K562 (cell line): ENCODE results near the gene AMER3. TPM values are rescaled to one million over a fixed set of nuclear protein-coding genes. Genes with fewer than 3 reads are reported as not detected.

Source experiments
- ATAC-seq: fragments of 200-7000 bp; cut with Tn5 transposase; 3 replicates; pipeline ENCODE4 v1.9.1; 2020; ENCODE audit warnings: moderate library complexity
- BruUV-seq: library from RNA; stranded (reverse); fragments of 400-500 nt; replicated peaks from 2 replicates; lab custom pipeline; 2021; lab: Mats Ljungman, UMichigan
- CTCF ChIA-PET: fragments of 300-600 bp; formaldehyde crosslinking; extraction: SDS; loops from one replicate; lab custom pipeline; 2021; ENCODE audit warnings: low intra/inter-chr PET ratio; lab: Yijun Ruan, JAX
- POLR2A ChIA-PET: fragments of 300-600, 350-650 bp; sonication (Branson Sonifier 250); formaldehyde crosslinking; extraction: SDS; loops from one replicate; lab custom pipeline; 2021; ENCODE audit warnings: antibody characterized with exemption, inconsistent platforms; lab: Yijun Ruan, JAX
- DNase-seq, 4 experiments: peaks; one replicate each; pipeline versions ENCODE4 v3.0.0 to v3.0.0-alpha.2; 2011 to 2018; ENCODE audit warnings: low spot score in 3 of 4, mixed read lengths in 3 of 4; ENCODE audit errors: extremely low read depth in 1 of 4
- FAIRE-seq: peaks from 2 replicates; lab custom pipeline; 2011; peaks lifted over from hg19 to GRCh38; lab: Jason Lieb, UNC
- H2AFZ ChIP-seq: 2 replicates; pipeline ENCODE4 v1.6.0; 2011; ENCODE audit warnings: low read depth, low read length, control low read depth, inconsistent platforms
- H3K27ac ChIP-seq: fragments of 200-600 bp; 3 replicates; pipeline ENCODE4 v1.8.0; 2011; ENCODE audit warnings: low read depth, mild to moderate bottlenecking, control low read depth, inconsistent platforms, low read length, moderate library complexity, mixed read lengths; ENCODE audit errors: extremely low read depth
- H3K27me3 ChIP-seq, 2 experiments: fragments of 300-600 bp in 1 of 2; 2 replicates in 1 of 2; 3 replicates in 1 of 2; pipeline versions ENCODE4 v1.6.0 to v1.8.0; 2011; ENCODE audit warnings: inconsistent platforms in 2 of 2, low read length in 2 of 2, mild to moderate bottlenecking in 1 of 2, mixed read lengths in 1 of 2, moderate library complexity in 1 of 2; ENCODE audit not compliant: control insufficient read depth in 2 of 2, insufficient read depth in 2 of 2
- H3K36me3 ChIP-seq: fragments of 300-600 bp; 3 replicates; pipeline ENCODE4 v1.8.0; 2011; ENCODE audit warnings: mild to moderate bottlenecking, low read length, inconsistent platforms; ENCODE audit not compliant: control insufficient read depth, insufficient read depth
- H3K4me1 ChIP-seq, 2 experiments: fragments of 200-600 bp in 1 of 2; replicated peaks in 1 of 2; 2 replicates in 1 of 2; 3 replicates in 1 of 2; pipeline versions ENCODE4 v1.5.1 to v1.8.0; 2011; ENCODE audit warnings: inconsistent platforms in 2 of 2, low read length in 2 of 2, mild to moderate bottlenecking in 1 of 2, mixed read lengths in 1 of 2, moderate library complexity in 1 of 2; ENCODE audit not compliant: control insufficient read depth in 2 of 2, insufficient read depth in 2 of 2
- H3K4me2 ChIP-seq: 2 replicates; pipeline ENCODE4 v1.6.1; 2011; ENCODE audit warnings: low read length, control low read depth, inconsistent platforms, mixed read lengths; ENCODE audit not compliant: insufficient read depth
- H3K4me3 ChIP-seq: fragments of 200-600 bp; sonication (generic), shearing (Covaris generic); 2 replicates; pipeline ENCODE4 v1.5.1; 2016; ENCODE audit warnings: control low read depth, inconsistent platforms
- H3K79me2 ChIP-seq: fragments of 200-600 bp; 3 replicates; pipeline ENCODE4 v1.8.0; 2011; ENCODE audit warnings: low read length, inconsistent platforms; ENCODE audit not compliant: control insufficient read depth, insufficient read depth
- H3K9ac ChIP-seq, 2 experiments: 2 replicates each; pipeline versions ENCODE4 v1.6.0 to v1.6.1; 2011; ENCODE audit warnings: low read depth in 2 of 2, low read length in 2 of 2, control low read depth in 1 of 2, inconsistent platforms in 1 of 2, mild to moderate bottlenecking in 1 of 2, mixed read lengths in 1 of 2; ENCODE audit not compliant: insufficient read depth in 1 of 2
- H3K9me1 ChIP-seq: one replicate; pipeline ENCODE4 v1.6.0; 2011; ENCODE audit warnings: inconsistent platforms, mild to moderate bottlenecking, low read length, moderate library complexity; ENCODE audit not compliant: control insufficient read depth, insufficient read depth
- H3K9me3 ChIP-seq: replicated peaks from 2 replicates; pipeline ENCODE4 v1.5.1; 2011; ENCODE audit warnings: low read depth, low read length, inconsistent platforms; ENCODE audit not compliant: control insufficient read depth, insufficient read depth
- H4K20me1 ChIP-seq: replicated peaks from 2 replicates; pipeline ENCODE4 v1.6.1; 2011; ENCODE audit warnings: low read length, inconsistent platforms, mixed read lengths; ENCODE audit not compliant: control insufficient read depth, insufficient read depth
- CHD4 ChIP-seq: fragments of 200-600 bp; sonication (generic); IDR thresholded peaks from 3 replicates; pipeline ENCODE4 v1.6.1; 2012; ENCODE audit warnings: low read depth, mild to moderate bottlenecking, mixed read lengths, low read length, inconsistent platforms; ENCODE audit not compliant: insufficient read depth, insufficient replicate concordance, poor library complexity, severe bottlenecking
- CXXC5 ChIP-seq: fragments of 250-450 bp; sonication (Bioruptor Pico); IDR thresholded peaks from 2 replicates; pipeline ENCODE4 v1.8.0; 2022; ENCODE audit warnings: inconsistent platforms, mild to moderate bottlenecking, moderate library complexity
- ELF2 ChIP-seq: fragments of 250-450 bp; sonication (Bioruptor Pico); IDR thresholded peaks from 2 replicates; pipeline ENCODE4 v1.5.0; 2021; ENCODE audit warnings: mild to moderate bottlenecking
- EWSR1 ChIP-seq: fragments of 450-650 bp; IDR thresholded peaks from 2 replicates; pipeline ENCODE4 v1.6.1; 2018; ENCODE audit warnings: borderline replicate concordance, mild to moderate bottlenecking, low read depth, moderate library complexity; ENCODE audit not compliant: partially characterized antibody
- FOXA3 ChIP-seq, 2 experiments: fragments of 450-650 bp in 1 of 2; sonication (generic) in 1 of 2; formaldehyde crosslinking; IDR thresholded peaks in 1 of 2; conservative IDR thresholded peaks in 1 of 2; 2 replicates each; pipeline versions ENCODE4 v1.4.0 to v1.8.0; 2020 to 2022; ENCODE audit warnings: mild to moderate bottlenecking in 2 of 2, missing genetic modification reagents in 1 of 2
- IRF1 ChIP-seq: sonication (generic); formaldehyde crosslinking; IDR thresholded peaks from 2 replicates; pipeline ENCODE4 v1.8.0; 2022; ENCODE audit warnings: missing genetic modification reagents, mild to moderate bottlenecking, borderline replicate concordance
- NR1H2 ChIP-seq: sonication (generic); formaldehyde crosslinking; IDR thresholded peaks from 2 replicates; pipeline ENCODE4 v1.4.0; 2020; ENCODE audit warnings: mild to moderate bottlenecking, missing genetic modification reagents
- PML ChIP-seq: IDR thresholded peaks from 2 replicates; pipeline ENCODE4 v1.6.1; 2012; ENCODE audit warnings: low read length, inconsistent platforms
- RB1 ChIP-seq: fragments of 450-650 bp; IDR thresholded peaks from 2 replicates; pipeline ENCODE4 v1.6.1; 2017; ENCODE audit warnings: low read depth, mild to moderate bottlenecking
- RBM15 ChIP-seq: fragments of 200-400 bp; formaldehyde crosslinking; IDR thresholded peaks from 2 replicates; pipeline ENCODE4 v1.6.1; 2018; ENCODE audit warnings: mild to moderate bottlenecking, low read length, moderate library complexity; ENCODE audit not compliant: insufficient read depth
- ZHX1 ChIP-seq: fragments of 150-350 bp; conservative IDR thresholded peaks from 2 replicates; pipeline ENCODE4 v1.6.1; 2014; ENCODE audit warnings: low read length
- ZNF12 ChIP-seq: sonication (generic); formaldehyde crosslinking; IDR thresholded peaks from 2 replicates; pipeline ENCODE4 v1.4.0; 2020; ENCODE audit warnings: mild to moderate bottlenecking, missing genetic modification reagents
- ZNF384 ChIP-seq: IDR thresholded peaks from 2 replicates; pipeline ENCODE4 v1.6.1; 2012; ENCODE audit warnings: low read depth, low read length, improper control_type of control experiment
- ZNF778 ChIP-seq: fragments of 450-650 bp; formaldehyde crosslinking; IDR thresholded peaks from 2 replicates; pipeline ENCODE4 v1.4.0; 2020; ENCODE audit warnings: mild to moderate bottlenecking, moderate library complexity
- ZNF79 ChIP-seq: fragments of 250-450 bp; sonication (Bioruptor Pico); IDR thresholded peaks from 2 replicates; pipeline ENCODE4 v1.4.0; 2020; ENCODE audit warnings: low read depth, mild to moderate bottlenecking, moderate library complexity
- ZZZ3 ChIP-seq: fragments of 450-650 bp; IDR thresholded peaks from 2 replicates; pipeline ENCODE4 v1.6.1; 2016; ENCODE audit warnings: antibody characterized with exemption, mild to moderate bottlenecking, moderate library complexity
- WGBS: fragments of 100-300 bp; shearing (Covaris generic); methylation state at CpG from one replicate; pipeline ENCODE4 v1.1.6; 2016; ENCODE audit warnings: low coverage, mixed read lengths; ENCODE audit not compliant: insufficient coverage; ENCODE audit errors: missing lambda C conversion rate; 5-methylcytosine and 5-hydroxymethylcytosine counted together
- in situ Hi-C: fragments of 300-500 bp; cut with MboI; formaldehyde crosslinking; loops from 4 replicates; pipeline ENCODE4 v1.15.0; 2018; ENCODE audit warnings: inconsistent platforms, mixed read lengths
- intact Hi-C: fragments of 100-400 bp; cut with micrococcal nuclease; formaldehyde crosslinking; loops from 2 replicates; pipeline ENCODE4 v1.14.2; 2022
- polyA plus RNA-seq, 8 experiments: library from polyadenylated mRNA; depleted of rRNA in 4 of 8; stranded (reverse) in 5 of 8; unstranded in 3 of 8; fragments of >200 nt; fragmentation: Nextera tagmentation in 2 of 8; fragmentation: Illumina TruSeq in 1 of 8; extraction: Ambion mirVana in 2 of 8; extraction: Trizol in 1 of 8; gene quantifications; 2 replicates each; pipeline versions ENCODE4 v1.2.1 to v1.2.3, GENCODE V29; 2011 to 2014; ENCODE audit warnings: inconsistent platforms in 1 of 8, missing spikeins in 1 of 8
- total RNA-seq, 7 experiments: library from RNA; depleted of rRNA in 6 of 7; stranded (reverse); fragments of >200 nt in 6 of 7; fragmentation: Illumina TruSeq in 2 of 7; extraction: Trizol in 2 of 7; gene quantifications; 2 replicates each; pipeline versions ENCODE4 v1.2.1 to v1.2.3, GENCODE V29; 2011 to 2021; ENCODE audit warnings: low replicate concordance in 1 of 7

Gene AMER3
- total and polyA plus RNA-seq, 9 of the 15 experiments (the other 6 are each of a cell fraction or from before 2014, with no cell fraction given), result not detected

- in situ Hi-C loops, result no loop called here
- no peak overlapping the region for H3K4me3 ChIP-seq
- H3K27me3 ChIP-seq, result peaks cover 7 to 42% of the 10 kb centered on the region in 2 experiments; a peak in 4 of 5 replicates
Observed at GRCh38 chr2:130749078-130749477, 6.3 kb upstream of the AMER3 start.

DNA sequence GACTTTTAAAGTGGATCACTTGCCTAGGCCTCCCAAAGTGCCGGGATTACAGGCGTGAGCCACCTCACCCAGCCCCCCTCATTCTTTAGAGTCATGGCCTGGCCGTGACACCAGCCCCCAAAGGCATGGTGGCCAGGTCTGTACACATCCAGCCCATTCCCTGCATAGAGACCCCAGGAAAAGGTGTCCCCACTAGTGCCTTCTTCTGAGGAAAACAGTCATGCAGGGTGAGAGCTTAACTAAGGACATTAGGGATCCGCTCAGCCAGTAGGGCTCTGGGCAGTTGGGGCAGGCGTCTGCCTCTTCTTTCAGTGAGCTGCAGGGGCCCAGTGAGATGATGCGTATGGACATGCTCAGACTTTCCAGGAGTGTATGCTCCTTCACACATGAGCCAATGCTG is 5.7 kb upstream of the AMER3 start:
- Histone ChIP-seq H3K4me2 (no peak overlapping the region), H3K4me3 (no peak overlapping the region), H3K79me2 (no peaks in the 10 kb centered on the region), H3K27ac (no peak overlapping the region), H2AFZ (no peak overlapping the region), H3K27me3 (peaks cover 7 to 36% of the 10 kb centered on the region in 2 experiments; a peak in 4 of 5 replicates), H3K36me3 (no peaks in the 10 kb centered on the region), H3K9me1 (no peaks in the 10 kb centered on the region), H3K9ac (no peak overlapping the region), H4K20me1 (no peaks in the 10 kb centered on the region), H3K4me1 (no peaks in the 10 kb centered on the region), H3K9me3 (no peaks in the 10 kb centered on the region)
- BruUV-seq, result no TSS peak
- ChIA-PET POLR2A (interaction anchor here (0.7 kb wide), 1 partner anchor 24 kb away, joined by 3 read pairs; no protein-coding TSS in a partner anchor), CTCF (no interaction called here)
- in situ Hi-C loops (no loop called here), intact Hi-C loops (no loop called here)
- WGBS, result 0% methylated on average over 6 of the region's 6 CpGs
- FAIRE-seq (no peak), ATAC-seq (no peak), DNase-seq (no peak)
- TF ChIP-seq ZNF384, result no peak
- TF ChIP-seq ZNF79 (CRISPR knock-in tag), result no peak
- TF ChIP-seq NR1H2 (CRISPR knock-in tag), result no peak
- no peak for TF ChIP-seq EWSR1
- TF ChIP-seq RBM15, result no peak
- TF ChIP-seq ZNF12 (CRISPR knock-in tag), result no peak
- TF ChIP-seq FOXA3 (CRISPR knock-in tag; conservative IDR thresholded peaks at IDR 0.05 in 1 of 2, IDR thresholded peaks at IDR 0.05 in 1 of 2), result no peak
- TF ChIP-seq CXXC5 (CRISPR knock-in tag), result no peak
- TF ChIP-seq IRF1 (CRISPR knock-in tag), result no peak
- TF ChIP-seq RB1, result no peak
- no peak for TF ChIP-seq ZNF778 (CRISPR knock-in tag)
- no peak for TF ChIP-seq ZHX1

More at GRCh38 chr2:130749078-130749477, 6.3 kb upstream of the AMER3 start:
- WGBS, result 0% methylated on average over 9 of the region's 9 CpGs
- Histone ChIP-seq H2AFZ (no peak overlapping the region), H3K36me3 (no peaks in the 10 kb centered on the region), H3K9me3 (no peaks in the 10 kb centered on the region), H4K20me1 (no peaks in the 10 kb centered on the region), H3K9ac (no peak overlapping the region), H3K79me2 (no peaks in the 10 kb centered on the region), H3K27ac (no peak overlapping the region), H3K4me1 (no peaks in the 10 kb centered on the region), H3K4me2 (no peak overlapping the region), H3K9me1 (no peaks in the 10 kb centered on the region)
- FAIRE-seq (no peak), DNase-seq (no peak), ATAC-seq (no peak)
- TF ChIP-seq PML (no peak), CHD4 (no peak), ZZZ3 (no peak), ELF2 (CRISPR knock-in tag) (no peak)
- ChIA-PET POLR2A (interaction anchor here (0.7 kb wide), 1 partner anchor 24 kb away, joined by 3 read pairs; no protein-coding TSS in a partner anchor), CTCF (no interaction called here)
- BruUV-seq, result no TSS peak
- intact Hi-C loops, result no loop called here
